OCI-LY7 (cell line): ENCODE results near the gene ZNF276. TPM values are rescaled to one million over a fixed set of nuclear protein-coding genes. Genes with fewer than 3 reads are reported as not detected.

ENCODE experiments used
- BruUV-seq: library from RNA; stranded (reverse); fragments of 400-500 nt; replicated peaks from 2 replicates; lab custom pipeline; 2021; lab: Mats Ljungman, UMichigan
- CTCF ChIA-PET: fragments of 300-600 bp; sonication (Branson Sonifier 250); formaldehyde crosslinking; loops from one replicate; lab custom pipeline; 2022; ENCODE audit warnings: antibody characterized with exemption; ENCODE audit not compliant: unreplicated experiment; lab: Charles Lee
- POLR2A ChIA-PET: fragments of 300-600 bp; sonication (Branson Sonifier 250); formaldehyde crosslinking; loops from one replicate; lab custom pipeline; 2022; ENCODE audit warnings: antibody characterized with exemption; lab: Charles Lee
- DNase-seq: peaks from one replicate; pipeline ENCODE4 v3.0.0-alpha.2; 2015; ENCODE audit warnings: low spot score
- H2AFZ ChIP-seq: fragments of 200-600 bp; sonication (generic), shearing (Covaris generic); 2 replicates; pipeline ENCODE4 v1.6.1; 2014; ENCODE audit warnings: mild to moderate bottlenecking, antibody characterized with exemption, low read length, moderate library complexity
- H3K27ac ChIP-seq: fragments of 200-600 bp; sonication (generic); 2 replicates; pipeline ENCODE4 v1.5.1; 2014; ENCODE audit warnings: mixed run types, low read depth, mild to moderate bottlenecking, moderate library complexity, low read length, inconsistent platforms; ENCODE audit not compliant: poor library complexity, severe bottlenecking
- H3K36me3 ChIP-seq: fragments of 200-600 bp; sonication (generic); 2 replicates; pipeline ENCODE4 v1.6.1; 2014; ENCODE audit warnings: mild to moderate bottlenecking, antibody characterized with exemption, low read length, moderate library complexity, mixed read lengths; ENCODE audit not compliant: insufficient read depth
- H3K4me1 ChIP-seq: fragments of 200-600 bp; sonication (generic); 2 replicates; pipeline ENCODE4 v1.5.1; 2014; ENCODE audit warnings: mild to moderate bottlenecking, low read length; ENCODE audit not compliant: insufficient read depth, poor library complexity, severe bottlenecking
- H3K4me2 ChIP-seq: fragments of 200-600 bp; sonication (generic); 2 replicates; pipeline ENCODE4 v1.6.1; 2014; ENCODE audit warnings: mild to moderate bottlenecking, low read length
- H3K4me3 ChIP-seq: fragments of 200-600 bp; sonication (generic); 2 replicates; pipeline ENCODE4 v1.5.1; 2014; ENCODE audit warnings: mild to moderate bottlenecking, low read depth, low read length; ENCODE audit not compliant: poor library complexity, severe bottlenecking
- H3K79me2 ChIP-seq: fragments of 200-600 bp; sonication (generic); 2 replicates; pipeline ENCODE4 v1.6.1; 2016; ENCODE audit warnings: low read depth, mild to moderate bottlenecking, low read length, moderate library complexity, mixed read lengths; ENCODE audit not compliant: insufficient read depth
- H3K9me2 ChIP-seq: fragments of 200-600 bp; sonication (generic); 2 replicates; pipeline ENCODE4 v1.6.1; 2016; ENCODE audit warnings: mild to moderate bottlenecking, low read length, mixed read lengths; ENCODE audit not compliant: insufficient read depth
- H3K9me3 ChIP-seq: fragments of 200-600 bp; sonication (generic); 2 replicates; pipeline ENCODE4 v1.6.1; 2014; ENCODE audit warnings: mild to moderate bottlenecking, mixed run types, low read length, mixed read lengths
- H4K20me1 ChIP-seq: fragments of 200-600 bp; sonication (generic); 2 replicates; pipeline ENCODE4 v1.6.1; 2014; ENCODE audit warnings: mild to moderate bottlenecking, antibody characterized with exemption, low read length, moderate library complexity, mixed read lengths; ENCODE audit not compliant: insufficient read depth
- EZH2phosphoT487 ChIP-seq: fragments of 200-600 bp; sonication (generic); IDR thresholded peaks from 2 replicates; pipeline ENCODE4 v1.6.1; 2018; ENCODE audit warnings: low read depth, borderline replicate concordance, mild to moderate bottlenecking, mixed run types, antibody characterized with exemption, low read length, moderate library complexity, mixed read lengths
- intact Hi-C: fragments of 100-400 bp; cut with micrococcal nuclease; formaldehyde crosslinking; loops from one replicate; pipeline ENCODE4 v1.10.0; 2022; ENCODE audit not compliant: unreplicated experiment
- total RNA-seq, 2 experiments: library from RNA; depleted of rRNA in 1 of 2; stranded (reverse); fragments of >200 nt in 1 of 2; shearing (Covaris generic) in 1 of 2; gene quantifications; 2 replicates each; pipeline ENCODE4 v1.2.3, GENCODE V29; 2014 to 2022
- TF ChIP-seq, protein P1 (sequence below): fragments of 200-600 bp; sonication (generic); conservative IDR thresholded peaks from 2 replicates; pipeline ENCODE4 v1.5.1; 2014; ENCODE audit warnings: mild to moderate bottlenecking, antibody characterized with exemption, low read length, moderate library complexity, mixed read lengths

Gene ZNF276
- total RNA-seq, 2 experiments from 2014 or later = 27.4 to 30.8 TPM

DNA sequence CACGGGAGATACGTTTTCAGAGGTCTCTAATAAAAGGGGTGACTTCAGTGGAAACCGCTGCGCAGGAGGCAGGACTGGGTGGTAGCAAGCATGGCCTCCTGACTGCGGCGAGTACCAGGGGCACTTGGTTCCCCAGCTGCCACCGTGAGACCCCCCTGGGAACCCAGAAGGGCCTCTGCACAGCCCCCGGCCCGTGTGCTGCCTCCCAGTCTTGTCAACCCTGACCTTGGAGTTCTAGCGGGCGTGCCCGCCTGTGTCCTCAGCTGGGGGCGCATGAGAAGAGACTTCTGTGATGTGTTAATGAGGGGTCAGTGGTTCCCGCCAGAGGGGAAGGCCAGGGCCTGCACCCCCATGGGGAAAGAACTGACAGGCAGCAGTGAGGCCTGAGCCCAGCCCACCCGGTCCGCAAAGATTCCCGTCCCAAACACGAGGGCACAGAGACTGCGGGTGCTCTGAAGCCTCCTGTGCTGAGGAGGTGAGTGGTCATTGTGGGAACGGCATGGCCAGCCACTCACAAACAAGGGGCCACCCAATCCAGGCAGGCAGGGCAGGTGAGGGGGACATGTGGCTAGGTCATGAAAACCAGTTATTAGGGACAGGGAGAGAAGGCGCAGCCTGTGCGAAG is 9.4 kb downstream of the ZNF276 start:
- H3K4me3 ChIP-seq = no peak overlapping the region
- H3K79me2 ChIP-seq = no peaks in the 10 kb centered on the region
- no peak overlapping the region for H3K27ac ChIP-seq
- peaks cover 77% of the 10 kb centered on the region for H3K36me3 ChIP-seq
- intact Hi-C loops = no loop called here
- H4K20me1 ChIP-seq = no peaks in the 10 kb centered on the region
- DNase-seq = no peak
- H3K4me1 ChIP-seq = no peaks in the 10 kb centered on the region
- no peak for TF ChIP-seq EZH2phosphoT487
- TF ChIP-seq, protein P1, sequence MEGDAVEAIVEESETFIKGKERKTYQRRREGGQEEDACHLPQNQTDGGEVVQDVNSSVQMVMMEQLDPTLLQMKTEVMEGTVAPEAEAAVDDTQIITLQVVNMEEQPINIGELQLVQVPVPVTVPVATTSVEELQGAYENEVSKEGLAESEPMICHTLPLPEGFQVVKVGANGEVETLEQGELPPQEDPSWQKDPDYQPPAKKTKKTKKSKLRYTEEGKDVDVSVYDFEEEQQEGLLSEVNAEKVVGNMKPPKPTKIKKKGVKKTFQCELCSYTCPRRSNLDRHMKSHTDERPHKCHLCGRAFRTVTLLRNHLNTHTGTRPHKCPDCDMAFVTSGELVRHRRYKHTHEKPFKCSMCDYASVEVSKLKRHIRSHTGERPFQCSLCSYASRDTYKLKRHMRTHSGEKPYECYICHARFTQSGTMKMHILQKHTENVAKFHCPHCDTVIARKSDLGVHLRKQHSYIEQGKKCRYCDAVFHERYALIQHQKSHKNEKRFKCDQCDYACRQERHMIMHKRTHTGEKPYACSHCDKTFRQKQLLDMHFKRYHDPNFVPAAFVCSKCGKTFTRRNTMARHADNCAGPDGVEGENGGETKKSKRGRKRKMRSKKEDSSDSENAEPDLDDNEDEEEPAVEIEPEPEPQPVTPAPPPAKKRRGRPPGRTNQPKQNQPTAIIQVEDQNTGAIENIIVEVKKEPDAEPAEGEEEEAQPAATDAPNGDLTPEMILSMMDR = no peak
- no TSS peak for BruUV-seq
- H2AFZ ChIP-seq = no peak overlapping the region
- H3K9me3 ChIP-seq = no peaks in the 10 kb centered on the region
- ChIA-PET CTCF (no interaction called here), POLR2A (no interaction called here)
- no peak overlapping the region for H3K4me2 ChIP-seq
- no peaks in the 10 kb centered on the region for H3K9me2 ChIP-seq

- no TSS peak for BruUV-seq
- ChIA-PET CTCF (no interaction called here), POLR2A (interaction anchor here (0.7 kb wide), 1 partner anchor 18 kb away, joined by 3 read pairs; no protein-coding TSS in a partner anchor)
- Histone ChIP-seq H4K20me1 (no peaks in the 10 kb centered on the region), H3K27ac (no peak overlapping the region), H3K4me3 (no peak overlapping the region), H3K9me2 (no peaks in the 10 kb centered on the region), H3K4me1 (no peaks in the 10 kb centered on the region), H3K36me3 (peaks cover 87% of the 10 kb centered on the region), H3K9me3 (no peaks in the 10 kb centered on the region), H3K4me2 (no peak overlapping the region), H3K79me2 (no peaks in the 10 kb centered on the region), H2AFZ (no peak overlapping the region)
- DNase-seq = no peak
- intact Hi-C loops = no loop called here
- TF ChIP-seq, protein P1 = no peak
- no peak for TF ChIP-seq EZH2phosphoT487
Observed at GRCh38 chr16:89732142-89732917, 11.0 kb downstream of the ZNF276 start.

- Histone ChIP-seq H3K79me2 (no peaks in the 10 kb centered on the region), H3K9me3 (no peaks in the 10 kb centered on the region), H2AFZ (no peak overlapping the region), H3K27ac (no peak overlapping the region), H3K9me2 (no peaks in the 10 kb centered on the region), H3K36me3 (peaks cover 87% of the 10 kb centered on the region), H3K4me1 (no peaks in the 10 kb centered on the region), H4K20me1 (no peaks in the 10 kb centered on the region), H3K4me2 (no peak overlapping the region), H3K4me3 (no peak overlapping the region)
- intact Hi-C loops = no loop called here
- no peak for DNase-seq
- CTCF ChIA-PET = no interaction called here
- POLR2A ChIA-PET = no interaction called here
- TF ChIP-seq, protein P1 = no peak
- TF ChIP-seq EZH2phosphoT487 = no peak
- BruUV-seq = no TSS peak
Observed at GRCh38 chr16:89732918-89733242, 11.5 kb downstream of the ZNF276 start.
